IPS-11a (cell line): ENCODE results near the gene LAMB4.

Source experiments
- H3K4me3 ChIP-seq: one replicate; pipeline ENCODE4 v1.5.1; 2013; ENCODE audit warnings: low read depth, low read length, control low read depth

LAMB4 gene

GRCh38 chr7:107999779-108000560 lies 130.2 kb downstream of the LAMB4 start:
- H3K4me3 ChIP-seq: no peak overlapping the region

GRCh38 chr7:107998660-107999480 lies 131.3 kb downstream of the LAMB4 start:
- no peak overlapping the region for H3K4me3 ChIP-seq

- no peak overlapping the region for H3K4me3 ChIP-seq
Measured at GRCh38 chr7:107998150-107998549, 132.0 kb downstream of the LAMB4 start.

DNA sequence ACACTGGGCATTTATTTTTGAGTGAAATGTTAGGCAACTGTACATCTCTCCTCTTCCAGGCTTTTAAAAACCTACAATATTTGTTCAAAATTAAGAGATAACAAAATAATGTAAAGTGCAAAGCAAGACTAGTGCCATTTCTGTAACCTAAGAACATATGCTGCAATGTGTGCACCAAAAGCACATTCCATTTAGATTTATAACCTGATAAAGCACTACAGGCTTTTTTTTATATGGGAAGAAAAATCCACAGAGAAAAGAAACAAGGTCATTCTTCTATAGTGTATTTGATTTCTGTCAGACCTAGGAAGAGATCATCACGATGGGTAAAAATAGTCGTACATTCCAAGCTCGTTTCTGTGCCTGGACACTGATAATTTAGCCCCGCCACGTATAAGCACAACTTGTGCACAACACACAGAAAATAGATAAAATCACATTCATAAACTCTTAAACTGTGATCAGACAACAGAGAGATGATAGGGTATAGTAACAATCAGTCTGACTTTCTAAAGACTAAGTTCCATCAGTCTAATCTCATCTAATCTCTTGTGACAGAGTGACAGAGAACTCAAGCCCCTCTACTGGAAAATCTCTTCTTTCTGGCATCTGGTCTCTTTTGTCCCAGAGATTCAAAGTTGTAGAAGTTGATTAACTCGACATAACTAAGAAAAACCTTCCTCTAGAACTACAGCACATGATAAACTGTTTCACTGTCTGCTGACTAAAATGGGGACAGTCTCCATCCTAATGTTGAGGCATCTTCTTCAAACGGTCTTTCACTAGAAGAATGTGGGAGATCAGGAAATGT lies 133.9 kb downstream of the LAMB4 start:
- H3K4me3 ChIP-seq: no peak overlapping the region

DNA sequence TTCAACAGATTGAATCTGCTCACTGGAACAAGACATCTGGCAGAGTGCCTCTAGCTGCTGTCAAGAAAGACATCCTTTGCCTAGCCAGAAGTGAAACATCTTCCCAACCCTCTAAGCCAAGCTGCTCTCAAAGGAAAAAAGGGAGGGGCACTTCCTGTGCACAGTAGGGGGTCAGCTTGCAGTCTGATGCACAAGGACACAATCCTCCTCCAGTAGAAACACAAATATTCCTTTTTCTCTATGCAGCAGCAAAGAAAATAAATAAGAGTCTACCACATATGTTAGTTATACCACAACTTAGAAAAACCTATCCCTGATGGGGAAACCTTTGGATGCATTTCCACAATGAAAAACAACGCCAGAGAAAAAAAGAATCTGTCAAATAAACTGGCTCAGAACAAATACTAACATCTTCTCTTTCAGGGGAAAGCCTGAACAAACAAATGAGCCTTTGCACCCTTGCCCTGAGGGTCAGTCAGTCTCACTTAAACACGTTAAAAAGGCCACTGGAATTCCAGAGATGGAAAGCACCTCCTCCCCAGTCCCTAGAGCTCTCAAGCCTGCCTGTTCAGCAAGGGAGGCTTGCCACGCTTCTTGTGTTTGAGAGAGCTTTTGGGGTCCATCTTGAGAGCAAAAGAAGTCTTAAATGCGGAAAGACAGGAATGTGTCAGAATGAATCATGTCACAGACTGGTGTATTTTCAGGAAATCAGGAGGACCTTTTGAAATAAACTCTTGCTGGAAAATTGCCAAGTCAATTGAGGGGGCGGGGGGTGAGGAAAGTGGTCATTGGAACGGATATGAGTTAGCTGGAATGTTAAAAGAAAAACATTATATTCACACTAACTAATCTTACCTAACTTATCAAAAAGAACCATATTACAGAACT lies 134.7 kb downstream of the LAMB4 start:
- H3K4me3 ChIP-seq: no peak overlapping the region

- H3K4me3 ChIP-seq: no peak overlapping the region
Measured at GRCh38 chr7:107994421-107995030, 135.6 kb downstream of the LAMB4 start.

- no peak overlapping the region for H3K4me3 ChIP-seq
Measured at GRCh38 chr7:107993891-107994291, 136.3 kb downstream of the LAMB4 start.

- no peak overlapping the region for H3K4me3 ChIP-seq
Measured at GRCh38 chr7:107989618-107990373, 140.4 kb downstream of the LAMB4 start.

DNA sequence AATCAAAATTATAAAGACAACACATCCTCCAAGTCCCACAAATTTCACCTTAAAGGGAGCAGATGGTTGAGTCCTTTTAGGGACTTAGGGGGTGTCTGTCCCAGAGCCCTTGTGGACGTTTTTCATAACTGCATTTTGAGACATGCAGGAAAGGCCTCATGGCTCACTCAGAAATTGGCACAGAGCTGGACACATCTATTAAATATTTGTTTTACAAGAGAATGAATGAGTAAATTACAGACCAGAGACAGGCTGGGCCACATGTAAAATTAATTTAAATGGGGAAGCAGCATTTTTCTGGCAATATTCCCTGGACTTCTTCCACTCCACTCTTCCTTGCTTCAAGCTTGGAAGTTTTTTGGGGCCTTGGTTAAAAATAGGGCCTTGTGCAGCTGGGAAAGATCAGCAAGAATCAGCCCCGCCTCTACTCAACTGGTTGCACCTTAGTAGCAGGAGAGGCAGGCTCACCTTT lies 147.2 kb downstream of the LAMB4 start:
- H3K4me3 ChIP-seq: no peak overlapping the region

- H3K4me3 ChIP-seq: no peak overlapping the region
Measured at GRCh38 chr7:107982042-107982840, 147.9 kb downstream of the LAMB4 start.

GRCh38 chr7:107981466-107981865 lies 148.7 kb downstream of the LAMB4 start:
- H3K4me3 ChIP-seq: no peak overlapping the region

- no peak overlapping the region for H3K4me3 ChIP-seq
Measured at GRCh38 chr7:107980671-107981190, 149.4 kb downstream of the LAMB4 start.

DNA sequence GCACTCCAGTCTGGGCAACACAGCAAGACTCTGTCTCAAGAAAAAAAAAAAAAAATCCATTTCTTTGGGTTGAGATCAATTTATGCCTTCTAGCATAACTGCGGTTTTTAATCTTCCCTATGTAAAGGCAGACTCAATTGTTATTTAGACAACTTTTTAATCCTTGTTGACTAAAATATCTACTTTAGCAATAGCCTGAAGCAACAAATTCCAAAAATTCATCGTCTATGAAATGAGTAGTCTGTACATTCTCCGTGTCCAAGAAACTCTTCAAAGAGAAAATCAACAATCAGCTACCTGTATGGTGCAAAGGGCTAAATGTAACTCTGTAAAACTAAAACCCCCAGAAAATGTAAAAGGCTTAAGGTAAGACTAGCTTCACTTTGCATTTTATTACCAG lies 150.0 kb downstream of the LAMB4 start:
- H3K4me3 ChIP-seq: no peak overlapping the region

DNA sequence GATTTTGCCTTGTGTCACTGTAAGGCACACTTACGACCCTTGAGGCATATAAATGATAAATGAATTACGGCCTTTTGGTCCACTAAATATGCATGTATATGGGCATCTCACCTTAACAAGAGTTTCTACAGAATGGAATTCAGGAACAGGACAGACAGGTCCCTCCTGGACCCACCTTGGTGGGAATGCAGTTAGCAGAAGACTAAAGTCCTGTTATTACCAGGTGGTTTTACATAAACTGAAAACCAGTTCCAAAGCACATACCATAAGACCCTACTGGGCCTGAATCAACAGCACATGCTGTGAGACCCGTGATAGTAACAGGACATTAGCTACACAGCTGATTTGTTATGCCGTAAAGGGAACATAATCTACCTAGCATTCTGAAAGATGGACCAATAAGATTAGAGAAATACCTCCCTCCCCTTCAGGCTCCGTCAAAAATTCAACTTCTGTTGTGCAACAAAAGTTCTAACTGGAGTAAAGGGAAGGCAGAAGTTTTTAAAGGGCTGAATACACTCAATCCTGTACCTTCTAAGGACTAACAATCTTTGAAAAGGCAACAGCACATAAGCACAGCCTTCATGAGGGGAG lies 151.2 kb downstream of the LAMB4 start:
- H3K4me3 ChIP-seq: no peak overlapping the region

DNA sequence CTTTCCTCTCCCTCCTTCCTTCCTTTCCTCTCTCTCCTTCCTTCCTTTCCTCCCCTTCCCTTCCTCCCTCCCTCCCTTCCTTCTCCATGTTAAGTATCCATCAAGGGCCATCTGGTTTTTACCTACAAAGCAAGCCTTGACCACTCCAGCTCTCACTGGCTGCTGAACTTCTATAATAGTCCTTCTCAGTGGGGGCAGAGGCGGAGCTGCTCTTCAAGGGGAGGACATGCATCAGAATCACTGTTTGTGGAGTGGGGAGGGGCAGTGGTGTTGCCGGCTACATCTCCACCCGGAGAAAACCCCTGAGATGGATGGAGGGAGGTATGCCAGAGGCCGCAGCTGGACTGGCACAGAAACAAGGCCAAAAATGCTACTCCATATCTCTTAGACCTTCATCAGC lies 153.1 kb downstream of the LAMB4 start:
- no peak overlapping the region for H3K4me3 ChIP-seq

DNA sequence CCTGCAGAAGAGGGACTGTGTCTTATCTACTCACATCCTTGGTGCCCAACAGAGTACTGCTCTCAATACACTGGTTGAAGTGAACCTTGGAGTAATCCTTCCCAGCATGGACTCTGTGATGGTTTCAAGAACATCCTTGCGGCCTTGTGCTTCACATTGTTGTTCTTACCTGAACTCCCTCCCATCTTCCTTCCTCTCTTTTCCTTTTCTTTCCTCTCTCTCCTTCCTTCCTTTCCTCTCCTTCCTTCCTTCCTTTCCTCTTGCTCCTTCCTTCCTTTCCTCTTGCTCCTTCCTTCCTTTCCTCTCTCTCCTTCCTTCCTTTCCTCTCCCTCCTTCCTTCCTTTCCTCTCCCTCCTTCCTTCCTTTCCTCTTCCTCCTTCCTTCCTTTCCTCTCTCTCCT lies 153.5 kb downstream of the LAMB4 start:
- no peak overlapping the region for H3K4me3 ChIP-seq

DNA sequence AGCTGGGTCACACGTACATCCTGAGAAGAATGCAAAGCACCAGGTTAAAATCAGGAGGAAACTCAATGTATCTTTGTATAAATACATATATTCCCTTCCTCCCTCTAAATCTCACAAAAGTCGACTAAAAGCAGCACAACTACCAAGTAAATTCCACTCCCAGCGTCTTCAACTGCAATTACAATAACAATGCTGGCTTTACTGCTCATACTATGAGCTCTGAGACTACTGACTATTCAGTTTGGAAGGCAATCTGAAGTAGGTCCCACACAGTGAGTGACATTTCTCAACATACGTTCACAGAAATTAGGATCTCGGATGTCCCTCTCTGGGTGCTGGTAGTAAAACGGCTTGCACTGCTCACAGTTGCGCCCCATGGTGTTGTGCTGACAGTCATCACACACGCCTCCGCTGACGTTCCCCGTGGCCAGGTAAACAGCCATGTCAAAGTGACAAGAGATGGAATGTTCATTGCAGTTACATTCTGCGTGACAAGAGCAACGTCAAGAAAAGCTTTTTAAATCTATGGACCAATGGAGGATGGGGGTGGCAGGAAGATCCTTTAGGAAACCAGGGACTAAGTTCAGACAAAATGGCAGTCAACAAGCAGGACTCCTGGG lies 154.7 kb downstream of the LAMB4 start:
- H3K4me3 ChIP-seq: no peak overlapping the region
